Measurements from ENCODE around the gene CAPZA2.

CAPZA2 gene

GRCh38 chr7:116862951-116863670, 724 bp downstream of the CAPZA2 start:
- peak; percentile 26 for DNase-seq

- DNase-seq, result no peak
Observed at GRCh38 chr7:116863936-116864500, 1.6 kb downstream of the CAPZA2 start.

- DNase-seq, result no peak
Observed at GRCh38 chr7:116871061-116871700, 8.8 kb downstream of the CAPZA2 start.

- no peak for DNase-seq
Observed at GRCh38 chr7:116872026-116872425, 9.6 kb downstream of the CAPZA2 start.

GRCh38 chr7:116873619-116874018, 11.2 kb downstream of the CAPZA2 start:
- no peak for DNase-seq

GRCh38 chr7:116876664-116877442, 14.5 kb downstream of the CAPZA2 start:
- DNase-seq, result no peak

- no peak for DNase-seq
Observed at GRCh38 chr7:116877443-116878217, 15.2 kb downstream of the CAPZA2 start.

GRCh38 chr7:116884691-116885090, 22.3 kb downstream of the CAPZA2 start:
- DNase-seq, result no peak

- DNase-seq, result no peak
Observed at GRCh38 chr7:116885724-116886123, 23.3 kb downstream of the CAPZA2 start.

GRCh38 chr7:116886543-116887156, 24.3 kb downstream of the CAPZA2 start:
- DNase-seq, result no peak

GRCh38 chr7:116888895-116889294, 26.5 kb downstream of the CAPZA2 start:
- no peak for DNase-seq

GRCh38 chr7:116895849-116896248, 33.5 kb downstream of the CAPZA2 start:
- DNase-seq, result no peak

- DNase-seq, result no peak
Observed at GRCh38 chr7:116897661-116898060, 35.3 kb downstream of the CAPZA2 start.

- DNase-seq, result peak; percentile 6
Observed at GRCh38 chr7:116899308-116899707, 36.9 kb downstream of the CAPZA2 start.

- DNase-seq, result no peak
Observed at GRCh38 chr7:116901143-116901542, 38.8 kb downstream of the CAPZA2 start.

- no peak for DNase-seq
Observed at GRCh38 chr7:116902867-116903266, 40.5 kb downstream of the CAPZA2 start.

GRCh38 chr7:116906391-116906790, 44.0 kb downstream of the CAPZA2 start:
- no peak for DNase-seq

- DNase-seq, result no peak
Observed at GRCh38 chr7:116910383-116910782, 48.0 kb downstream of the CAPZA2 start.

- peak; percentile 68 for DNase-seq
Observed at GRCh38 chr7:116911801-116912200, 49.4 kb downstream of the CAPZA2 start.

- DNase-seq, result peak; percentile 42
Observed at GRCh38 chr7:116912269-116912909, 50.0 kb downstream of the CAPZA2 start.

- DNase-seq, result peak; percentile 67
Observed at GRCh38 chr7:116918704-116919103, 56.3 kb downstream of the CAPZA2 start.

- DNase-seq, result no peak
Observed at GRCh38 chr7:116920359-116920758, 58.0 kb downstream of the CAPZA2 start.

Data from fibroblast of skin of right biceps (primary cell).